ENCODE measurements around the gene KLHL2.

The KLHL2 gene

DNA sequence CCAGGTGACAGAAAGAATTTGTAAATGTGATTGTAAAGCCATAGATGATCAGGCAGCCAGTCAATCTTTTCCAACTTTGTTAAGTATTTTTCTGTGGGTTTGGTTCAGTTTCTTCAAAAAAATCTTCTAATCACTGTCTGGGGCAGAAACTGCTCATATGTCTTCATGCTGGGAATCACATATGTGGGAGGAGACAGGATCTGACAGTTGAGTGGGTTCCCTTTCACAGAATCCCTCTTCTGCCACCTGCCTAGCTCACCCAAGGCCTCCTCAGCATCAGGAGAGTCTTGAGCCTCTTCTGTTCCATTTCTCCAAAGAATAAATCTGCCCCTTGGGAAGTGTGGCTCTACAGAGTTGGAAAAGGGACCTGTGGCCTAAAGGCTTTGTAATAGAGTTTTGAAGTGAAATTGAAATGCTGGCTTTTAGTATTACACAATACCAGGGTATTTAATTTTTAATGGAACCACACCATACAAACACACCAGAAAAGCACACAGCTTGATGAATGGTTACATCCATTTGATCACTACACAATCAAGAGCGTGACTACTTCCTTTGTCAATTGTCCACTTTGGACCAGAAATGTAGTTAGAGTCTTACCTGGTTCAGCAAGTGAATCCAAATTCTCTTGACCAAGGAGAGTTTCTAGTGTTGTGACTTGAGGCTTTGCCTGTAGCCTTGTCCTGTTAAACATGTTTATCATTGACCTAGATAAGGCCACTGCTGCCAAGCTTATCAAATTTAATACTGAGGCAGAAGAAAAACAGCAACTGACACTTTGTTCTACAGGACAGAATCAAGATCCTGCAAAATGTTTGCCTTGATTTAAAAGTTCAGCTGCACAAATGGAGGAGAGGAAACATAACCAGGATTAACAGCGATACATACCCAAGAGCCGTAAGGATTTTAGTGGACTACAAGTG lies 140.5 kb downstream of the KLHL2 start:
- no peaks in the 10 kb centered on the region for H3K27me3 Mint-ChIP-seq
- no peaks in the 10 kb centered on the region for H3K36me3 Mint-ChIP-seq (ENCODE audit: low read depth)
- no peak overlapping the region for H3K4me3 Mint-ChIP-seq
- no peaks in the 10 kb centered on the region for H3K9me3 Mint-ChIP-seq
- peaks cover 17% of the 10 kb centered on the region for H3K4me1 Mint-ChIP-seq (ENCODE audit: low read depth)
- H3K27ac Mint-ChIP-seq, result no peak overlapping the region
- intact Hi-C loops (cut with micrococcal nuclease), result no loop called here

DNA sequence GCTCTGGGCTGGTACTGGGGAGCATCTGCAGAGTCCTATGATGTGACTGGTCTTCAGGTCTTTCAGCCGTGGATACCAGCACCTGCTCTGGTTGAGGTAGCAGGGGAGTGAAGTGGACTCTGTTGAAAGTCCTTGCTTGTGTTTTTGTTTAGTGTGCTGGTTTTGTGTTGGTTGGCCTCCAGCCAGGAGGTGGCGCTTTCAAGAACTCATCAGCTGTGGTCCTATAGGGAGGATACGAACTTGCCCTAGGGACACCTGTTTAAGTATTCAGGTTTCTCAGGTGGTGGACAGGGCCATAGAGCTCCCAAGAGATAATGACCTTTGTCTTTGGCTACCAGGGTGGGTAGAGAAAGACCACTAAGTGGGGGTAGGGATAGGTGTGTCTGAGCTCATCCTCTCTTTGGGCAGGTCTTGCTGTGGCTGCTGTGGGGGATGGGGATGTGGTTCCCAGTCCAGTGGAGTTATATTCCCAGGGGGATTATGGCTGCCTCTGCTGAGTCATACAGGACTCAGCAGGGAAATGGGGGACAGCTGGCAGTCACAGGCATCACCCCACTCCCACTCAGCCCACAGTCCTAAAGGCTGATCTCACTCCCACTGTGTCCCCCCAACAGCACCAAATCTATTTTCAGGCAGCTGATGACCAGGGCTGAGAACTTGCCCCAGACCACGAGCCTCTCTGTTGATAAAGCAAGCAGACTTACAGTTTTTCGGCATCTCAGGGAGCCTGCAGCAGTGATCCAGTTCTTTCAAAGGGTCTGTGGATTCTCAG lies 144.2 kb downstream of the KLHL2 start:
- H3K9me3 Mint-ChIP-seq, result no peaks in the 10 kb centered on the region
- H3K27me3 Mint-ChIP-seq, result no peaks in the 10 kb centered on the region
- intact Hi-C loops (cut with micrococcal nuclease), result loop anchor here (10.0 kb wide), 1 partner anchor 113 kb away; no protein-coding TSS in a partner anchor
- no peak overlapping the region for H3K27ac Mint-ChIP-seq
- no peak overlapping the region for H3K4me3 Mint-ChIP-seq
- peaks cover 27% of the 10 kb centered on the region for H3K4me1 Mint-ChIP-seq (ENCODE audit: low read depth)
- H3K36me3 Mint-ChIP-seq (ENCODE audit: low read depth), result no peaks in the 10 kb centered on the region

DNA sequence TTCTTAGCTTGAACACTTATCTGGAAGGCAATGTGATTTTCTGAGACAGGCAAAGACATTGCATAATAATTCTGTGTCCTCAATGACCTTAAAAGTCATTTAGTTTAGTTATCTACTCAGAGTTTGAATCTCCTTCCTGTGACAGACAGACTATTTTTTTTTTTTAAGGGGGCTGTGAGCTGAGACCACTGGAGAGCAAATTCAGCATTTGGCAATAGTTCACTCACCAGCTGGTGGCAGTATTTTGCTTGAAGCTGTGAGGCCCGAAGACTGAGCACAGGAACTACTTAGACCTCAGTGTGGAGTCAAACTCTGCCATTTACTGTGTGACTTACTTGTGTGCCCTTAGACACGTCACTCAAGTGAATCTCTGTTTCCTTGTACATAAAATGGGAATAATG lies 148.5 kb downstream of the KLHL2 start:
- Mint-ChIP-seq H3K27me3 (no peaks in the 10 kb centered on the region), H3K27ac (no peak overlapping the region), H3K4me1 (ENCODE audit: low read depth) (peaks cover 60% of the 10 kb centered on the region), H3K36me3 (ENCODE audit: low read depth) (no peaks in the 10 kb centered on the region), H3K9me3 (no peaks in the 10 kb centered on the region), H3K4me3 (no peak overlapping the region)
- intact Hi-C loops (cut with micrococcal nuclease), result loop anchor here (10.0 kb wide), 1 partner anchor 109 kb away; no protein-coding TSS in a partner anchor

DNA sequence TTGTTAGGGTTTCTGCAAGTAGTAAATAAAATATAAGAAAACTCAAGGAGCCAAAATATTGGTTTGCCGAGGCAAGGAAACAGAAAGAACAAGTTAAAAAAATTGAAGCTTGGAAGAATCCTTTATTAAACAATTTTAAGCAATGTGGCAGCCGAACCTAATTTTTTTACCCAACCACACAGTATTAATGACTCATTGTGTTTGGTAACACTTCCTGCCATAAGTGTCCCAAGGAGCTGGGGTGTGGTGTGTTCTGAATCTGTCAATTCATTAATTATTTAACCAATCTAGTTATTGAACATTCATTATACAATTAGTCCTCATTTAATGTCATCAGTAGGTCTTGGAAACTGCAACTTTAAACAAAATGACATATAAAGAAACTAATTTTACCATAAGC lies 152.1 kb downstream of the KLHL2 start:
- Mint-ChIP-seq H3K27ac (no peak overlapping the region), H3K4me3 (no peak overlapping the region), H3K4me1 (ENCODE audit: low read depth) (peaks cover 53% of the 10 kb centered on the region), H3K9me3 (no peaks in the 10 kb centered on the region), H3K27me3 (no peaks in the 10 kb centered on the region), H3K36me3 (ENCODE audit: low read depth) (no peaks in the 10 kb centered on the region)
- intact Hi-C loops (cut with micrococcal nuclease), result loop anchor here (10.0 kb wide), 1 partner anchor 105 kb away; no protein-coding TSS in a partner anchor

- intact Hi-C loops (cut with micrococcal nuclease), result no loop called here
- H3K36me3 Mint-ChIP-seq (ENCODE audit: low read depth), result no peaks in the 10 kb centered on the region
- no peak overlapping the region for H3K4me3 Mint-ChIP-seq
- H3K9me3 Mint-ChIP-seq, result no peaks in the 10 kb centered on the region
- H3K4me1 Mint-ChIP-seq (ENCODE audit: low read depth), result peaks cover 53% of the 10 kb centered on the region
- no peaks in the 10 kb centered on the region for H3K27me3 Mint-ChIP-seq
- H3K27ac Mint-ChIP-seq, result no peak overlapping the region
Observed at GRCh38 chr4:165360041-165360695, 152.8 kb downstream of the KLHL2 start.

- Mint-ChIP-seq H3K27me3 (no peaks in the 10 kb centered on the region), H3K4me1 (ENCODE audit: low read depth) (peaks cover 46% of the 10 kb centered on the region), H3K4me3 (no peak overlapping the region), H3K36me3 (ENCODE audit: low read depth) (no peaks in the 10 kb centered on the region), H3K9me3 (no peaks in the 10 kb centered on the region), H3K27ac (no peak overlapping the region)
- intact Hi-C loops (cut with micrococcal nuclease), result no loop called here
Observed at GRCh38 chr4:165360985-165361670, 153.8 kb downstream of the KLHL2 start.

DNA sequence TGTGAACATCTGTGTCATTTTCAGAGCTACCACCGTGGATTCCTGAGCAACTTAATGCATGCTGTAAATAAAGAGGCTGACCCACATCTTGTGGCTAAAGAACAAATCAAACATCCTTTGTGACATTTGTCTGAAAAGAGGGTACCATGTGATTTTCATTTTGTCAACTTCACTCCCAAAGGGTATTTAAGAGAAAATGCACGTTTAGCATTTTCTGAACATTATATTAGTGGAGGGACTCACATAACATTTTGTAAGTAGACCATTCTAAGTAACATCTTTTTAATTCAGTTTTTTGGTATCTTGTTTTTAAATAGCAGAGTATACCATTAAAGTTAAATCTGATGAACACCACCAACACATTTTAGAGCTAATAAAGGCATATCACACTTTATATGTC lies 154.4 kb downstream of the KLHL2 start:
- intact Hi-C loops (cut with micrococcal nuclease), result no loop called here
- no peaks in the 10 kb centered on the region for H3K27me3 Mint-ChIP-seq
- no peak overlapping the region for H3K27ac Mint-ChIP-seq
- no peaks in the 10 kb centered on the region for H3K36me3 Mint-ChIP-seq (ENCODE audit: low read depth)
- H3K4me3 Mint-ChIP-seq, result no peak overlapping the region
- H3K4me1 Mint-ChIP-seq (ENCODE audit: low read depth), result peaks cover 45% of the 10 kb centered on the region
- no peaks in the 10 kb centered on the region for H3K9me3 Mint-ChIP-seq

DNA sequence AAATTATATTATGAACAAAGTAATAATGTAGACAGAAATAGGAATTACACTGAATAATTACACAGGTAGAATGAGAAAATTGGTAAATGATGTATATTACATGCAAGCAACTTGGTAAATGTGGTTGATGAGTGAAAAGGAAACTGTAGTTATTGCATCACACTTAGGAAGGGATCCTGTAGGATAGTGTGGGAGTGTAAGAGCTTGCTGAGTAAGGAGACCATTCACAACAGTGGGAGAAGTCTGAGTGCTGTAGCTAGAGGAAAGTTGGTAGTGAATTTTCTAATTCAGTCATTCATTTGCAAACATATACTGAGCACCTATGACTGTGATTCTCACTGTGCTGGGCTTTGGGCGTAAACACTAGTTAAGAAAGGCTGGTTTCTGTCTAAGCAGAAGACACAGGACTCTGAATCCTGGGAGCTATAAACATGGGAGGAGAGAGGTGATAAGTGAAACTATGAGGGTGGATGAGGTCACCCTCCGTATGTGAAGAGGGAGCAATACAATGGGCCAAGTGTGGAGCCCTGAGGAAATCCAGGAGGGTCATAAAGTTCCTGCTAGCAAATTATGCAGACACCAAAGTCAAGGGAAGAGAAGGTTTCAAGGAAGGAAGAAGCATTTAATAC lies 157.2 kb downstream of the KLHL2 start:
- H3K9me3 Mint-ChIP-seq, result no peaks in the 10 kb centered on the region
- no peaks in the 10 kb centered on the region for H3K36me3 Mint-ChIP-seq (ENCODE audit: low read depth)
- H3K27ac Mint-ChIP-seq, result no peak overlapping the region
- peaks cover 20% of the 10 kb centered on the region for H3K4me1 Mint-ChIP-seq (ENCODE audit: low read depth)
- no peak overlapping the region for H3K4me3 Mint-ChIP-seq
- no peaks in the 10 kb centered on the region for H3K27me3 Mint-ChIP-seq
- intact Hi-C loops (cut with micrococcal nuclease), result no loop called here

DNA sequence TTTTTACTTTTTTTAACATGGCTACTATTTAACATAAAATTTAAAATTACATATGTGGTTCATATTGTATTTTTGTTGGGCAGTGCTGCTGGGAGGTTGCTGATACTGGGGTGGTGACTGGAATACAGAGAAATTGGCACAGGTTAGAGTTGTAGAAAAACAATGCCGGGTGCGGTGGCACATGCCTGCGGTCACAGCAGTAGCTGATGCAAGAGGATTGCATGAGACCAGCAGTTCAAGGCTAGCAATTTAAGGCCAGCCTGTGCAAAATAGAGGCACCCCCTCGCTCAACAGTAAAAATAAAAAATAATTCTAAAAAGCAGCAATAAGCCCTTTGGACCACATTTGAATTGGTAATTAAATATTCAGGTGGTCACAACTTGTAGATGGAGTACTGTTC lies 159.7 kb downstream of the KLHL2 start:
- no peaks in the 10 kb centered on the region for H3K36me3 Mint-ChIP-seq (ENCODE audit: low read depth)
- H3K4me1 Mint-ChIP-seq (ENCODE audit: low read depth), result no peaks in the 10 kb centered on the region
- no peak overlapping the region for H3K27ac Mint-ChIP-seq

DNA sequence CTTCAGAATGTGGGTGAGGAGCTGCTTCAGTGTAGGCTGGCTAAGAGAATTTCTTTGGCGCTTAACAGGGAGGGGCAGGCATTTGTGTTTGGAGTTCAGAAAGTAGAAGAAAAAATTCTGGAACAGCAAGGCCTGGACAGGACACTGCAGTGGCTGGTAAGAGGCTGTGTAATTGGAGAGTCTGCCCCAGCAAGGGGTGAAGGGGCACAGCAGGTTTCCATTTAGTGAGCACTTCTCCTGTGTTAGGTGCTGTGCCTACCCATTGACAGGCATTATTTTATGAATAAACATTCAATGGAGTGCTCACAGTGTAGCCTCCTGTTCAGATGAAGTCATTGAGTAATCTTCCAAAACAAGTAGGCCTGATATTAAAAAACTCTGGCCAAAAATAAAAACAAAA lies 160.8 kb downstream of the KLHL2 start:
- Mint-ChIP-seq H3K4me1 (ENCODE audit: low read depth) (no peaks in the 10 kb centered on the region), H3K27me3 (peaks cover 4% of the 10 kb centered on the region), H3K4me3 (no peak overlapping the region), H3K36me3 (ENCODE audit: low read depth) (no peaks in the 10 kb centered on the region), H3K27ac (no peak overlapping the region), H3K9me3 (no peaks in the 10 kb centered on the region)
- intact Hi-C loops (cut with micrococcal nuclease), result no loop called here

More for the DNA sequence above, 159.7 kb downstream of the KLHL2 start:
- Mint-ChIP-seq H3K4me3 (no peak overlapping the region), H3K9me3 (no peaks in the 10 kb centered on the region), H3K27me3 (peaks cover 1% of the 10 kb centered on the region)
- intact Hi-C loops (cut with micrococcal nuclease), result no loop called here

GRCh38 chr4:165368567-165368966 lies 161.2 kb downstream of the KLHL2 start:
- Mint-ChIP-seq H3K27me3 (peaks cover 4% of the 10 kb centered on the region), H3K4me3 (no peak overlapping the region), H3K27ac (no peak overlapping the region), H3K36me3 (ENCODE audit: low read depth) (no peaks in the 10 kb centered on the region), H3K4me1 (ENCODE audit: low read depth) (no peaks in the 10 kb centered on the region), H3K9me3 (no peaks in the 10 kb centered on the region)
- intact Hi-C loops (cut with micrococcal nuclease), result no loop called here

DNA sequence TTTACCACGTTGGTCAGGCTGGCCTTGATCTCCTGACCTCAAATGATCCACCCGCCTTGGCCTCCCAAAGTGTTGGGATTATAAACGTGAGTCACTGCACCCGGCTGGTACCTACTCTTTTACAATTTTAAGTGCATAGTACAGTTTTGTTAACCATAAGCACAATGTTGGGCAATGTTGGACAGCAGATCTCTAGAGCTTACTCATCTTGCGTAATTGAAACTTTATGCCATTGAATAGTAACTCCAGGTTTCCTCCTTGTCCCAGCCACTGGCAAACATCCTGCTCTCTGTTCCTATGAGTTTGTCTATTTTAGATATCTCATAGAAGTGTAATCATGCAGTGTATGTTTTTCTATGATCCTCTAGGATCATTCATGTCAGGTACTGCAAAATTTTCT lies 162.2 kb downstream of the KLHL2 start:
- Mint-ChIP-seq H3K4me3 (no peak overlapping the region), H3K27ac (no peak overlapping the region), H3K36me3 (ENCODE audit: low read depth) (no peaks in the 10 kb centered on the region), H3K9me3 (peaks cover 4% of the 10 kb centered on the region), H3K4me1 (ENCODE audit: low read depth) (no peaks in the 10 kb centered on the region), H3K27me3 (peaks cover 8% of the 10 kb centered on the region)
- intact Hi-C loops (cut with micrococcal nuclease), result no loop called here

DNA sequence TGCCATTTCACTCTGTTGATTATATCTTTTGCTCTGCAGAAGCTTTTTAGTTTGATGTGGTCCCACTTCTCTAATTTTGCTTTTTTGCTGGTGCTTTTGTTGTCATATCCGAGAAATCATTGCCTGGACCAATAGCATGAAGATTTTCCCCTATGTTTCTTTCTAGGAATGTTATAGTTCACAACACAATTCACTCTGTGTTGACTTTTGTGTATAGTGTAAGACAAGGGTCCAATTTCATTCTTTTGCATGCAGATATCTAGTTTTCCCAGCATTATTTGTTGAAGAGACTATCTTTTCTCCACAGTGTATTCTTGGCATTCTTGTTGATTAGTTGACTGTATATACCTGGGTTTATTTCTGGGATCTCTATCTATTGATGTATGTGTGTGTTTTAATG lies 163.2 kb downstream of the KLHL2 start:
- Mint-ChIP-seq H3K4me3 (no peak overlapping the region), H3K27ac (no peak overlapping the region), H3K9me3 (peaks cover 8% of the 10 kb centered on the region), H3K36me3 (ENCODE audit: low read depth) (no peaks in the 10 kb centered on the region), H3K4me1 (ENCODE audit: low read depth) (no peaks in the 10 kb centered on the region), H3K27me3 (peaks cover 14% of the 10 kb centered on the region)
- intact Hi-C loops (cut with micrococcal nuclease), result no loop called here

Data from dendritic cell treated with granulocyte-macrophage colony-stimulating factor and Interleukin-4, amounts not matched to agents 40 ng/mL and 50 ng/mL, for 4 days (primary cell).